Measurements from ENCODE around the gene WNT10A.

GRCh38 chr2:218855305-218856166, 25.1 kb upstream of the WNT10A start:
- TF ChIP-seq CTCF (IDR thresholded peaks at IDR 0.05) (no peak), POLR2A (IDR thresholded peaks at IDR 0.05) (no peak), POLR2AphosphoS5 (IDR thresholded peaks at IDR 0.05) (no peak)
